Effector memory CD4-positive, alpha-beta T cell (primary cell): Measurements from ENCODE around the gene EP400.

Experiments used
- DNase-seq, 3 donors: peaks; one replicate each; pipeline ENCODE4 v3.0.0-alpha.2; 2020
- H3K27ac ChIP-seq: 2 replicates; pipeline ENCODE4 v1.7.0; 2013; ENCODE audit warnings: mild to moderate bottlenecking, low read length, moderate library complexity; ENCODE audit not compliant: insufficient read depth, poor library complexity, severe bottlenecking
- H3K27me3 ChIP-seq: replicated peaks from 2 replicates; pipeline ENCODE4 v1.7.0; 2013; ENCODE audit warnings: mild to moderate bottlenecking, low read length; ENCODE audit not compliant: insufficient read depth, control insufficient read depth, poor library complexity, severe bottlenecking
- H3K36me3 ChIP-seq: 2 replicates; pipeline ENCODE4 v1.7.0; 2013; ENCODE audit warnings: mild to moderate bottlenecking, low read length, moderate library complexity; ENCODE audit not compliant: control insufficient read depth, insufficient read depth
- H3K4me1 ChIP-seq: 2 replicates; pipeline ENCODE4 v1.7.0; 2013; ENCODE audit warnings: low read length, mild to moderate bottlenecking; ENCODE audit not compliant: control insufficient read depth, insufficient read depth, poor library complexity, severe bottlenecking
- H3K4me3 ChIP-seq: 2 replicates; pipeline ENCODE4 v1.7.0; 2013; ENCODE audit warnings: low read length, low read depth, mild to moderate bottlenecking; ENCODE audit not compliant: insufficient read depth, poor library complexity, severe bottlenecking
- H3K9me3 ChIP-seq: 2 replicates; pipeline ENCODE4 v1.7.0; 2013; ENCODE audit warnings: mild to moderate bottlenecking, low read length, moderate library complexity; ENCODE audit not compliant: control insufficient read depth

EP400 gene

DNA sequence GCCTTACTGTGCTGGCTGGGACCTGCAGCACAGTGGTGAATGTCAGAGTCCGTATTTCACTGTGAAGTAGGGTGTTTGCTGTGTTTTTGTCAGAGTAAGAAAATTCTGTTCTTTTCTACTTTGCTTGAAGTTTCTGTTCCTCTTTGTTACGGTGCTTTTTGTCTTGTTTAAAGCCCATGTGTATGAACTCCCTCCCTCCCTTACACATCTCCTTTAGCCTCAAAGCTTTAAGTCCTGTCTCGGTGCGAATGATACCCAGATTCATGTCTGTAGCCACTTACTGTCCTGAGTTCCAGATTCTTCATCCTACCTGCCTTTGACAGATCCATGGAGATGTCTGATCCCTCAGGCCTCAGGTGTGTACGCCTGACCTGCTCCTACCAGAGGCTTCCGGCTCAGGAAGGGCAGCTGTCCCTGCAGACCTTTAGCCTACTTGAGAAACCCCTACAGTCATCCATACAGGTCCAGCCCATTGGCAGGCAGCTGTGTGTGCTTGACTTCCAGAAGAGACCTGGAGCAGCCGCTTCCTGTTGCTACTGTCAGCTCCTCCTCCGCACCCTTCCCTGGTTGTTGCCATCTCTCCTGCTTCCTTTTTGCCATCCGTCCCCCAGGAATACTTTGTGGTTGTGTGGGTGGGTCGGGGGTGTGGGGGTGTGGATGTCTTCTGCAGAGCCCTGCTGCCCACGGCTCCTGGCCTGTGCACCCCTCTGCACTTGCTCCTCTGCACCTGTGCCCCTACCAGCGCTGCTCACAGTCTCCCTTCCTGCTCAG, 121.5 kb downstream of the EP400 start:
- Histone ChIP-seq H3K27me3 (no peaks in the 10 kb centered on the region), H3K9me3 (no peaks in the 10 kb centered on the region), H3K4me3 (no peak overlapping the region), H3K4me1 (peaks cover 8% of the 10 kb centered on the region), H3K36me3 (peaks cover 54% of the 10 kb centered on the region), H3K27ac (no peak overlapping the region)
- DNase-seq = no peak

DNA sequence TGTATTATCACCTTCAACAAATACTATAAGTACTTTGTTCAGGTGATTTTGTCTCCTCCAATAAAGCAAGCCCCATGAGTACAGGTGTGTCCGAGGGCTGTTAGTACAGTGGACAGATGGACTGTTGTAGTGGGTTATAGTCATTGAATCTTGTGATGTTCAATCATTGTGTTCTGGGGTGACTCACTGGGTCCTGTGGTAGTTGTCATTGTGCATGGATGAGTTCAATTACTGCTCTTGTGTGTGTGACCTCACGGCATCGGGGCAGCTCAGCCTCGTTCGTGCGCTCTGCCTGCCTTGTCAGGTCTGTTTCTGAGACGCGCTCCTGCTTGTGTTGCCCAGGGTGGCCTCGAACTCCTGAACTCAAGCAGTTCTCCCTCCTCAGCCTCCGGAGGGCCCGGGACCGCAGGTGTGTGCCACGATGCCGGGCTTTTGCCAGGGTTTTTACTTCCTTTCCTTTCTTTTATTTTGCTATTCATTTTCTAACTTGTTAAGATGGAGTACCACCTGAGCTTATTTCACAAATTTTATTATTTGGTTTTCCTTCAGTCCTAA, 122.2 kb downstream of the EP400 start:
- Histone ChIP-seq H3K27ac (no peak overlapping the region), H3K4me1 (peaks cover 1% of the 10 kb centered on the region), H3K27me3 (no peaks in the 10 kb centered on the region), H3K9me3 (no peaks in the 10 kb centered on the region), H3K4me3 (no peak overlapping the region), H3K36me3 (peaks cover 60% of the 10 kb centered on the region)
- no peak for DNase-seq

DNA sequence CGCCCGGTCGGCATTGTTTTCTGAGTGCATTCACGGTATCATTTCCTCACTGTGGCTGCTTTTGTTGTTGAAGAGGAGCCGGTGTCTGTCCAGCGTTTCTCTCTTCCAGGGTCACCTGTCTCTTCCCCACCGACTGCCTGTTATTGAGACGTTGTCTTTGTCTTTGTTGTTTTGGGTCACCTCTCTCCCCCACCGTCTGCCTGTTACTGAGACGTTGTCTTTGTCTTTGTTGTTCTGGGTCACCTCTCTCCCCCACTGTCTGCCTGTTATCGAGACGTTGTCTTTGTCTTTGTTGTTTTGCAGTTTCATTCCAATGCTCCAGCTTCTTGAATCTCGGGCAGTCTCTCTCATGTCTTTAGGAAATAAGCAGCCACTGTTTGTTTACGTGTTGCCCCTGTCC, 124.5 kb downstream of the EP400 start:
- Histone ChIP-seq H3K27me3 (no peaks in the 10 kb centered on the region), H3K4me1 (no peaks in the 10 kb centered on the region), H3K9me3 (no peaks in the 10 kb centered on the region), H3K4me3 (no peak overlapping the region), H3K27ac (no peak overlapping the region), H3K36me3 (peaks cover 56% of the 10 kb centered on the region)
- DNase-seq = no peak

DNA sequence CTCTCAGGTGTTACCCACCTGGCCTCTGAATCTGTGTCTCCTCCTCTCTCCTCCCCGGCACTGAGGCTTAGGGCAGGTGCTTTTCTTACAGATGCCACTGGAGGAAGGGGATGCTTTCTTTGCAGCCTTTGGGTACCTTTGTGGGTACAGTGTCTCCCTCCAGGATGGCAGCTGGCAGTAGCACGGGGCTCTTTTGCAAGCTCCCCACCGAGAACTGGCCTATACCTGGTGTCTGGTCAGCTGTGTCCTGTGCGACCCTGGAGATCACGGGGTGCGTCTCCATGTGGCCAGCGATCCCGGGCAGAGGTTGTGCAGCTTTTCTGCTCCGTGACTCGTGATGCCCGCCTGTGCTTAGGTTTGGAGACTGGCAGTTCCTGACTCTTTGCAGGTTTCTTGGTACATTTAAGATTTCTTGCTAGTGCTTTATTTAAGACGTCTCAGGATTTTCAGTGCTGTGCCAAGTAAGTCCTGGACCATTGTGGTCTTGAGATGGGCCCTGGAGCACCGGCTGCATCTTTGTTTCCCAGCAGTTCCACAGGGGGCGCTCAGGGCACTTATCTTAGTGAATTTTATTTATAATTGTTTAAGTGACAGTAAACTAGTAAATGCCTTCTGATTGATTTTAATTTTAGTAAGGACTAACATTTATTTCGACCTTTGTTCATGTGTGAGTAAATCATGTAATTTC, 125.4 kb downstream of the EP400 start:
- no peak overlapping the region for H3K27ac ChIP-seq
- no peak for DNase-seq
- no peaks in the 10 kb centered on the region for H3K4me1 ChIP-seq
- H3K36me3 ChIP-seq = peaks cover 49% of the 10 kb centered on the region
- no peaks in the 10 kb centered on the region for H3K9me3 ChIP-seq
- H3K4me3 ChIP-seq = no peak overlapping the region
- H3K27me3 ChIP-seq = no peaks in the 10 kb centered on the region

DNA sequence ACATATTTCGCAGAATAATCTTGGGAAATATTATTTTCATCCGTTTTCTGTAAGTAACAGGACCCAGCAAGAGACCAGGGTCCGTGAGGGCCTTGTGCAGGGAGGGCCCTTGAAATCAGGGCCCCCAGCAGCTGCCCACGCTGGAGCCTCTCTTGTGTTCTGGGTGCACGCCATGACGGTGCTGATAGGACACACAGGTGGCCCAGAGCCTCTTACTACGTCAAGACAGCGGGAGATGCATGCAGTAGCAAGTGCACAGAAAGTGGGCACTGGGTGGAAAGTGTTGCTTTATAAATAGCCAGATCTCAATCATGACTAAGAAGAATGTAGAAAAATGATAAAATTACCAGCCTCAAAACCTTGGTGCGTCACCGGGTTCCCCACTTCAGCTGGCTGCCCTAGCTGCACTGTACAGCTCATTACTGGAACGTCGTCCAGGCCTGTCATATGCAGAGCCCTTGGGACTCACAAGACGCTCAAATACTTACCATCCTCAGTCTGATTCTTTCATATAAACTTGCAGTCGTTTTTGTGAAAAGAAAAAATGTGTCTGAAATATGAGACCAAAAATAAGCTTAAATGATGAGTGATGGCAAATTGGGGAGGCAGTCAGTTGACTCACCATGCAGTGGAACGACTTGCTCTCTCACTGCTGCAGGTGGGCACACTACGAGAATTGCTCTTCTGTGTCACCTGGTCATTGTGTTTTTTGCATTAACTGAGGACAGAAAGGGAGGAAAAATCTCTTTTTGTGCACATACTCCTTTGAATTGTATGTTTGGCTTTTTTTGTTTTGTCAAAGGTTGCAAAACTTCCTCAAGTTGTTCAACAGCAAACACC, 126.2 kb downstream of the EP400 start:
- H3K27me3 ChIP-seq = no peaks in the 10 kb centered on the region
- no peak overlapping the region for H3K4me3 ChIP-seq
- no peak for DNase-seq
- H3K27ac ChIP-seq = no peak overlapping the region
- H3K9me3 ChIP-seq = no peaks in the 10 kb centered on the region
- no peaks in the 10 kb centered on the region for H3K4me1 ChIP-seq
- H3K36me3 ChIP-seq = peaks cover 45% of the 10 kb centered on the region

DNA sequence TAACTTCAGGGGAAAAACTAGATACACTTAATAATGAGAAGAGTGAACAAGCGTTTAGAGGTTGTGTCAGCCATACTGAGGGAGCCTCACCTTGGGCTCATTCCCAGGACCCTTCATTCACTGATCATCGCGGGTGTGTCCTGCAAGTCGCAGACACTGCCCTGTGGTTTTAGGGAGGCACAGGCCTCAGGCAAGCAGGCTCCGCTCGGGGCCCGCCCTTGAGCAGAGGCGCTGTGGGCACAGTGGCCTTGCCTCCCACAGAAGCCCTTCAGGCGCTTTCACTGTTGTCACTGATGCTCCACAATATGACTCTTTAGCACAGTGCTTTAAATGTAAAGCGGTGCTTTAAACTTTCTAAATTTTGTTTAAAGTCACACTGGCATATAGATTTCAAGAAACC, 127.0 kb downstream of the EP400 start:
- Histone ChIP-seq H3K4me3 (no peak overlapping the region), H3K9me3 (no peaks in the 10 kb centered on the region), H3K36me3 (peaks cover 40% of the 10 kb centered on the region), H3K27me3 (no peaks in the 10 kb centered on the region), H3K4me1 (no peaks in the 10 kb centered on the region), H3K27ac (no peak overlapping the region)
- DNase-seq = no peak

DNA sequence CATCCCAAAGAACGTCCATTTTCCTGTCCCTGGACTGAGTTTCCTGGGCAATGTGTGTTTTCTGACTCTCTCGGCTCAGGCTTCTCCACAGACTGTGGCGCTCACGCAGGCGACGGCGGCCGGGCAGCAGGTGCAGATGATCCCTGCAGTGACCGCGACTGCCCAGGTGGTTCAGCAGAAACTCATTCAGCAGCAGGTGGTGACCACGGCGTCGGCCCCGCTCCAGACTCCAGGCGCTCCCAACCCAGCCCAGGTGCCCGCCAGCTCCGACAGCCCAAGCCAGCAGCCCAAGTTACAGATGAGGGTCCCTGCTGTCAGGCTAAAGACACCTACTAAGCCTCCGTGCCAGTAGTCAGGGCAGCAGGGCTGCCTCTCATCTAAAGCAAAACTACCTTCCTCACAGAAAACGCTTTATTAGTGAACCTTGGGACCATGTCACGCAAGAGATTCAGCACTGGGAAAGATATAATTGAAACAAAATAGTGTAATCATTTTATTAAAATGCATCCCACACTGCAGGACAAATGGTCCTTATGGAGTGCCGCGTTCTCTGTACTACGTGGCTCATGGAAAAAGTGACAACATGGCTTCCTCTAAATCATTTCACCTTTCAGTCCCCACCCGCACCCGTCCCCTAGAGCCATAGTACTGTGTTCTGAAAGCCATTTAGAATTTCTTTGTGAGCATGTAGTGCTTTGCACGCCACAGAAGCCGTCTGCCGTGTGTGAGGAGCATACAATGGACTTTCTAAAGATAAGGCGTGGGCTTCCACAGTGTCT, 127.8 kb downstream of the EP400 start:
- DNase-seq = no peak
- no peak overlapping the region for H3K4me3 ChIP-seq

DNA sequence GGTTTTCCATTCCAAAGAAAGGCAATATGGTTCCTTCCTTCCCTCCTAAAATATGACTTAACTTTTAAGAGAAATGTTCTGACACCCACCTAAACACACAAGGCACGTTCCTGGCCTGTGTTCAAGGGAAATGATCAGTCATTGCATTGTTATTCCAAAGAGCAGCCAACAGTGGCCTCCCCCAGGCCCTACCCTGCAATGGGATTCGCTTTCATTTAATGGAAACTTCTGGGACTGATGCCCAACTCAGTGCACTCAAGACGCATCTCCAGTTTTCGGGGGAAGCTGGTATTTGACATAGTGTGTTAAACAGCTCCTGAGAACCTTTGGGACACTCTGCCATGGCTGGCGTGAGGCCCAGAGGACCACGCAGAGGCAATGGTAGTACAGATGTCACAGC, 128.4 kb downstream of the EP400 start:
- H3K27ac ChIP-seq = no peak overlapping the region
- no peaks in the 10 kb centered on the region for H3K27me3 ChIP-seq
- H3K36me3 ChIP-seq = peaks cover 40% of the 10 kb centered on the region
- H3K9me3 ChIP-seq = no peaks in the 10 kb centered on the region
- H3K4me3 ChIP-seq = no peak overlapping the region
- DNase-seq = no peak
- no peaks in the 10 kb centered on the region for H3K4me1 ChIP-seq

More for the DNA sequence above, 127.8 kb downstream of the EP400 start:
- H3K27ac ChIP-seq = no peak overlapping the region
- H3K9me3 ChIP-seq = no peaks in the 10 kb centered on the region
- no peaks in the 10 kb centered on the region for H3K27me3 ChIP-seq
- peaks cover 40% of the 10 kb centered on the region for H3K36me3 ChIP-seq
- no peaks in the 10 kb centered on the region for H3K4me1 ChIP-seq

DNA sequence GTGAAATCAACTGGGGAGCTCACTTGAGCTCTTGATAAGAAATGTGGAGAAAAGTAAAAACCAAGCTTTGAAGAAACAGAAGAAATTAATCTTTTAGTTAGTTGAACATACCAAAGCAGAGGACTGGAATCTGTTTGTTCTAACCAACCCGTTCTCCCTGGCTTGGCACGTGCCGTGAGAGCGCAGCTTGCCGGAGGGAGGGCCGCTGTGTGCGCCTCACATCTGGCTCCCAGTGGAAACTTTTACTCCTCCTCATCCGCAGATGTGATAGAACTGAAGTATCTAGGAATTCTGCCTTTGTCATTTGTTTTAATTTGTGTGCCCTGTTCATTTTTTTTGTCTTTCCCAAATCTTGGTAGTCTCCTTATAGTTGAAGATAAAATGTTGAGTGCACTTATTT, 129.5 kb downstream of the EP400 start:
- Histone ChIP-seq H3K4me1 (peaks cover 4% of the 10 kb centered on the region), H3K27me3 (no peaks in the 10 kb centered on the region), H3K36me3 (peaks cover 39% of the 10 kb centered on the region), H3K9me3 (no peaks in the 10 kb centered on the region), H3K27ac (no peak overlapping the region), H3K4me3 (no peak overlapping the region)
- no peak for DNase-seq
